Neural progenitor cell (in vitro differentiated cells): ENCODE data around the gene SSC5D. TPM values are rescaled to one million over a fixed set of nuclear protein-coding genes. Genes with fewer than 3 reads are reported as not detected.
"Not testable (repeated sequence)": the region's sequence is repeated elsewhere in the genome, so short reads cannot be mapped to it uniquely, and the experiment has no call there.

Experiments used
- DNase-seq: peaks from one replicate; pipeline ENCODE4 v3.0.0-alpha.2; 2016; ENCODE audit warnings: low spot score
- H2AFZ ChIP-seq: fragments of 200-600 bp; sonication (generic); replicated peaks from 2 replicates; pipeline ENCODE4 v1.6.1; 2016; ENCODE audit warnings: antibody characterized with exemption
- H3F3A ChIP-seq: fragments of 200-600 bp; sonication (generic); 2 replicates; pipeline ENCODE4 v1.6.1; 2016; ENCODE audit warnings: antibody characterized with exemption, low read depth
- H3K27ac ChIP-seq: fragments of 200-600 bp; sonication (generic); 2 replicates; pipeline ENCODE4 v1.5.1; 2016; ENCODE audit warnings: mild to moderate bottlenecking
- H3K27me3 ChIP-seq: fragments of 200-600 bp; sonication (generic); 2 replicates; pipeline ENCODE4 v1.6.1; 2016; ENCODE audit warnings: mild to moderate bottlenecking, moderate library complexity
- H3K36me3 ChIP-seq: fragments of 200-600 bp; sonication (generic); 2 replicates; pipeline ENCODE4 v1.5.1; 2016
- H3K4me1 ChIP-seq: fragments of 200-600 bp; sonication (generic); 2 replicates; pipeline ENCODE4 v1.6.1; 2016; ENCODE audit warnings: mixed run types
- H3K4me2 ChIP-seq: fragments of 200-600 bp; sonication (generic); 2 replicates; pipeline ENCODE4 v1.6.1; 2016
- H3K4me3 ChIP-seq: fragments of 200-600 bp; sonication (generic); 2 replicates; pipeline ENCODE4 v1.5.1; 2016
- H3K79me2 ChIP-seq: fragments of 200-600 bp; sonication (generic); 2 replicates; pipeline ENCODE4 v1.6.1; 2016; ENCODE audit warnings: low read depth
- H3K9ac ChIP-seq: fragments of 200-600 bp; sonication (generic); 2 replicates; pipeline ENCODE4 v1.6.1; 2016
- H3K9me3 ChIP-seq: fragments of 200-600 bp; sonication (generic); 2 replicates; pipeline ENCODE4 v1.5.1; 2016; ENCODE audit warnings: low read depth
- H4K20me1 ChIP-seq: fragments of 200-600 bp; sonication (generic); 2 replicates; pipeline ENCODE4 v1.6.1; 2016; ENCODE audit warnings: low read depth
- H3K27ac Mint-ChIP-seq: 3 replicates; pipeline ENCODE4 v1.8.0; 2021; ENCODE audit warnings: mixed read lengths
- H3K27me3 Mint-ChIP-seq: 2 replicates; pipeline ENCODE4 v1.8.0; 2022; ENCODE audit warnings: low read depth, mild to moderate bottlenecking, inconsistent platforms, moderate library complexity, mixed read lengths; ENCODE audit not compliant: insufficient read depth
- H3K36me3 Mint-ChIP-seq: 3 replicates; pipeline ENCODE4 v1.8.0; 2021; ENCODE audit warnings: mixed read lengths
- H3K4me1 Mint-ChIP-seq: 3 replicates; pipeline ENCODE4 v1.8.0; 2021; ENCODE audit warnings: mixed read lengths
- H3K4me3 Mint-ChIP-seq: 3 replicates; pipeline ENCODE4 v1.8.0; 2021; ENCODE audit warnings: mild to moderate bottlenecking, moderate library complexity, mixed read lengths
- H3K9me3 Mint-ChIP-seq: 3 replicates; pipeline ENCODE4 v1.8.0; 2020; ENCODE audit warnings: mixed read lengths
- CTCF ChIP-seq: fragments of 200-600 bp; sonication (generic); IDR thresholded peaks from 2 replicates; pipeline ENCODE4 v1.5.1; 2017; ENCODE audit warnings: antibody characterized with exemption, mild to moderate bottlenecking
- EZH2 ChIP-seq: fragments of 200-600 bp; sonication (generic); IDR thresholded peaks from 2 replicates; pipeline ENCODE4 v1.6.1; 2017; ENCODE audit warnings: antibody characterized with exemption, mild to moderate bottlenecking, moderate library complexity
- EZH2phosphoT487 ChIP-seq: fragments of 200-600 bp; sonication (generic); IDR thresholded peaks from 2 replicates; pipeline ENCODE4 v1.6.1; 2017; ENCODE audit warnings: antibody characterized with exemption
- total RNA-seq: library from RNA; depleted of rRNA; stranded (reverse); fragments of >200 nt; gene quantifications from 2 replicates; pipeline ENCODE4 v1.2.3, GENCODE V29; 2015; ENCODE audit warnings: low replicate concordance

The SSC5D gene
- total RNA-seq, 1 donor from 2014 or later, result not detected

DNA sequence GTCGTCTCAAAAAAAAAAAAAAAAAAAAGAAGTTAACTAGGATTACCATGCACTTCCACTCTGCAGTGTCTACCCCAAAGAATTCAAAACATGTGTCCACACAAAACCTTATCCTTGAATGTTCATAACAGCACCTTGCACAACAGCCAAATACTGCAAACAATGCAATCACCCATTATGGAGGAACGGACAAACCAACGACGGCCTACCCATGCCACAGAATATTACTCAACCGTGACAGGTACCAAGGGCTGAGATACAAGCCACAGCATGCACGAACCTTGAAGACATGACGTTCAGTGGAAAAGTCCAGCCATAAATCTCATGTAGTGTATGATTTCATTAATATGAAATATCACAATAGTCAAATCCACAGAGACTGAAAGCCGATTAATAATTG lies 42.2 kb upstream of the SSC5D start:
- Mint-ChIP-seq H3K27me3 (peaks cover 22% of the 10 kb centered on the region), H3K4me3 (peak overlapping the region; percentile 39)

GRCh38 chr19:55447421-55448174 lies 40.6 kb upstream of the SSC5D start:
- peaks cover 24% of the 10 kb centered on the region for H3F3A ChIP-seq
- no peaks in the 10 kb centered on the region for H3K36me3 ChIP-seq
- no peak overlapping the region for H3K4me3 ChIP-seq
- no peak overlapping the region for H3K4me2 ChIP-seq
- H2AFZ ChIP-seq, result no peak overlapping the region
- peaks cover 16% of the 10 kb centered on the region for H3K4me1 Mint-ChIP-seq
- peak; percentile 68 for DNase-seq
- H3K9me3 ChIP-seq, result no peaks in the 10 kb centered on the region
- peaks cover 16% of the 10 kb centered on the region for H3K27me3 Mint-ChIP-seq
- TF ChIP-seq EZH2phosphoT487 (no peak), CTCF (no peak), EZH2 (no peak)
- H3K4me1 ChIP-seq, result peaks cover 11% of the 10 kb centered on the region
- no peaks in the 10 kb centered on the region for H3K79me2 ChIP-seq
- no peak overlapping the region for H3K9ac ChIP-seq
- H3K27ac Mint-ChIP-seq, result no peak overlapping the region
- no peaks in the 10 kb centered on the region for H3K36me3 Mint-ChIP-seq
- no peak overlapping the region for H3K27ac ChIP-seq
- peaks cover 3% of the 10 kb centered on the region for H3K9me3 Mint-ChIP-seq
- H3K4me3 Mint-ChIP-seq, result no peak overlapping the region
- H3K27me3 ChIP-seq, result peaks cover 98% of the 10 kb centered on the region
- H4K20me1 ChIP-seq, result peaks cover 13% of the 10 kb centered on the region

More for the DNA sequence above, 42.2 kb upstream of the SSC5D start:
- Histone ChIP-seq H2AFZ (no peak overlapping the region), H3F3A (peaks cover 33% of the 10 kb centered on the region), H3K79me2 (no peaks in the 10 kb centered on the region), H3K4me3 (no peak overlapping the region), H3K4me1 (peaks cover 5% of the 10 kb centered on the region), H3K9me3 (no peaks in the 10 kb centered on the region), H3K36me3 (no peaks in the 10 kb centered on the region), H4K20me1 (peaks cover 14% of the 10 kb centered on the region), H3K27ac (no peak overlapping the region), H3K27me3 (peaks cover 98% of the 10 kb centered on the region), H3K9ac (no peak overlapping the region), H3K4me2 (no peak overlapping the region)
- no peak overlapping the region for H3K27ac Mint-ChIP-seq
- H3K36me3 Mint-ChIP-seq, result no peaks in the 10 kb centered on the region
- H3K4me1 Mint-ChIP-seq, result peaks cover 22% of the 10 kb centered on the region
- H3K9me3 Mint-ChIP-seq, result peaks cover 3% of the 10 kb centered on the region
- no peak for DNase-seq
- TF ChIP-seq EZH2, result no peak

DNA sequence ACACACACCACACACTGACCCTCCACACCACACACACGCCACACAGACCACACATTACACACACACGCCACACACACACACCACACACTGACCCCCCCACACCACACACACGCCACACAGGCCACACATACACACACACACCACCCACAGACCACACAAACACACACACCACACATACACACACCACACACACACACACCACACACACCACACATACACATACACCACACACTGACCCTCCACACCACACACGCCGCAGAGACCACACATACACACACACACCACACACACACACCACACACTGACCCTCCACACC lies 40.1 kb upstream of the SSC5D start:
- not testable (repeated sequence) for H3K9me3 Mint-ChIP-seq, H3K36me3 ChIP-seq, H3K9ac ChIP-seq, H3K27ac Mint-ChIP-seq, H3K9me3 ChIP-seq, H3K4me3 ChIP-seq, H3K79me2 ChIP-seq, DNase-seq, H3K36me3 Mint-ChIP-seq, H3K4me3 Mint-ChIP-seq, H3K4me2 ChIP-seq, H2AFZ ChIP-seq, H3K27ac ChIP-seq
- peaks cover 23% of the 10 kb centered on the region for H3F3A ChIP-seq
- peaks cover 13% of the 10 kb centered on the region for H4K20me1 ChIP-seq
- H3K4me1 ChIP-seq, result peaks cover 11% of the 10 kb centered on the region
- H3K27me3 Mint-ChIP-seq, result peaks cover 19% of the 10 kb centered on the region
- peaks cover 16% of the 10 kb centered on the region for H3K4me1 Mint-ChIP-seq
- peaks cover 97% of the 10 kb centered on the region for H3K27me3 ChIP-seq

DNA sequence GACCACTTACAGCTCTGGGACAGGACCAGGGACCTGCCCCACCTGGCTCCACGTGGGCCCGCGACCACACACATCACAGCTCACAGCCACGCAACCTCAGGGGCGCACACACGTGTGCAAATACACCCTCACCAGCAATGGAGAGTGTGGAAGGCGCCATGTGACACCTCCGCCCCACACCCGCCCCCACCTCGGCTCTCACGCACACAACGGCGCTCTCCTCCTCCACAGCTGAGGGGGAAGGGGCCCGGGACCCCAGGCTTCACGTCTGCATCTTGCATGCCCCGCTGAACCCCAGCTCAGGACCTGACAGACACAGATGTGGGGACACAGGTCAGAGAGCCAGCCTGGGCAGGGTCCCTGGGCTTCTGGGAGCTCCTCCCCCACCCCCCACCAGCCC lies 38.8 kb upstream of the SSC5D start:
- H3K27me3 ChIP-seq, result peaks cover 88% of the 10 kb centered on the region
- H3K79me2 ChIP-seq, result no peaks in the 10 kb centered on the region
- peaks cover 28% of the 10 kb centered on the region for H3F3A ChIP-seq
- DNase-seq, result peak; percentile 44
- H3K4me3 Mint-ChIP-seq, result no peak overlapping the region
- peaks cover 15% of the 10 kb centered on the region for H3K4me1 Mint-ChIP-seq
- H3K36me3 ChIP-seq, result no peaks in the 10 kb centered on the region
- H3K4me2 ChIP-seq, result no peak overlapping the region
- H3K27ac ChIP-seq, result no peak overlapping the region
- H3K9me3 ChIP-seq, result no peaks in the 10 kb centered on the region
- no peak overlapping the region for H3K4me3 ChIP-seq
- H3K9ac ChIP-seq, result no peak overlapping the region
- H3K4me1 ChIP-seq, result peaks cover 11% of the 10 kb centered on the region
- H3K27me3 Mint-ChIP-seq, result peaks cover 22% of the 10 kb centered on the region
- H3K9me3 Mint-ChIP-seq, result peaks cover under 1% of the 10 kb centered on the region
- no peak for TF ChIP-seq EZH2phosphoT487
- no peak for TF ChIP-seq EZH2
- no peak for TF ChIP-seq CTCF
- no peaks in the 10 kb centered on the region for H3K36me3 Mint-ChIP-seq
- H4K20me1 ChIP-seq, result peaks cover 18% of the 10 kb centered on the region
- H3K27ac Mint-ChIP-seq, result no peak overlapping the region
- no peak overlapping the region for H2AFZ ChIP-seq
